Loucy (cell line): ENCODE measurements around the gene PHLDB1.

Source experiments
- CTCF ChIP-seq: fragments of 200-600 bp; sonication (generic); conservative IDR thresholded peaks from 2 replicates; pipeline ENCODE4 v1.5.1; 2014; ENCODE audit warnings: mild to moderate bottlenecking, antibody characterized with exemption, low read length
- EZH2phosphoT487 ChIP-seq: fragments of 200-600 bp; IDR thresholded peaks from 2 replicates; pipeline ENCODE4 v1.6.1; 2018; ENCODE audit warnings: antibody characterized with exemption, mild to moderate bottlenecking, moderate library complexity, borderline replicate concordance

- TF ChIP-seq CTCF (no peak), EZH2phosphoT487 (no peak)
These were observed 97.8 kb downstream of the PHLDB1 start for GRCh38 chr11:118705111-118705741.
